NCI-H2171 (cell line): Measurements from ENCODE around the gene TOMM40L.
"Not testable (repeated sequence)": the region's sequence is repeated elsewhere in the genome, so short reads cannot be mapped to it uniquely, and the experiment has no call there.

ENCODE experiments used
- DNase-seq: peaks from one replicate; lab custom pipeline; 2025; lab: John Stamatoyannopoulos, UW

The TOMM40L gene

GRCh38 chr1:161257109-161257508 lies 31.2 kb downstream of the TOMM40L start:
- not testable (repeated sequence) for DNase-seq

GRCh38 chr1:161258439-161259344 lies 32.8 kb downstream of the TOMM40L start, which contains the start of gene PCP4L1:
PCP4L1 (plus strand) TSS chr1:161258745; CDS start chr1:161258975, 230 bp downstream.
- DNase-seq, result peak; percentile 55

GRCh38 chr1:161259345-161259702 lies 33.5 kb downstream of the TOMM40L start:
- DNase-seq, result no peak

- DNase-seq, result no peak
Observed at GRCh38 chr1:161259765-161260164, 33.9 kb downstream of the TOMM40L start.

GRCh38 chr1:161260376-161261260 lies 34.8 kb downstream of the TOMM40L start:
- DNase-seq, result peak; percentile 62

GRCh38 chr1:161261261-161262235 lies 35.7 kb downstream of the TOMM40L start:
- no peak for DNase-seq

- no peak for DNase-seq
Observed at GRCh38 chr1:161265305-161265704, 39.4 kb downstream of the TOMM40L start.

- DNase-seq, result no peak
Observed at GRCh38 chr1:161266202-161266601, 40.3 kb downstream of the TOMM40L start.

- DNase-seq, result no peak
Observed at GRCh38 chr1:161266836-161267235, 41.0 kb downstream of the TOMM40L start.

- DNase-seq, result no peak
Observed at GRCh38 chr1:161267321-161267720, 41.5 kb downstream of the TOMM40L start.

- DNase-seq, result no peak
Observed at GRCh38 chr1:161273402-161273801, 47.5 kb downstream of the TOMM40L start.

- peak; percentile 54 for DNase-seq
Observed at GRCh38 chr1:161274874-161275273, 49.0 kb downstream of the TOMM40L start.
